GM23338 (cell line): ENCODE results near the gene IRF2. TPM values are rescaled to one million over a fixed set of nuclear protein-coding genes. Genes with fewer than 3 reads are reported as not detected.

Experiments used
- ATAC-seq: fragments of 200-7000 bp; cut with Tn5 transposase; 3 replicates; pipeline ENCODE4 v1.9.1; 2020
- DNase-seq: peaks from one replicate; pipeline ENCODE4 v3.0.0-alpha.2; 2015; ENCODE audit warnings: low spot score
- H2AFZ ChIP-seq: fragments of 200-600 bp; sonication (generic); 2 replicates; pipeline ENCODE4 v1.8.0; 2016; ENCODE audit warnings: antibody characterized with exemption, mild to moderate bottlenecking, moderate library complexity
- H3F3A ChIP-seq: fragments of 200-600 bp; sonication (generic); replicated peaks from 2 replicates; pipeline ENCODE4 v1.8.0; 2017; ENCODE audit warnings: antibody characterized with exemption, mixed run types, low read depth
- H3K27ac ChIP-seq: fragments of 200-600 bp; sonication (generic); 2 replicates; pipeline ENCODE4 v1.6.1; 2016; ENCODE audit warnings: low read depth
- H3K27me3 ChIP-seq: fragments of 200-600 bp; sonication (generic); 2 replicates; pipeline ENCODE4 v1.8.0; 2016; ENCODE audit warnings: mild to moderate bottlenecking, mixed run types, moderate library complexity; ENCODE audit not compliant: insufficient read depth
- H3K36me3 ChIP-seq: fragments of 200-600 bp; sonication (generic); 2 replicates; pipeline ENCODE4 v1.8.0; 2016; ENCODE audit warnings: mild to moderate bottlenecking; ENCODE audit not compliant: insufficient read depth
- H3K4me1 ChIP-seq: fragments of 200-600 bp; sonication (generic); 2 replicates; pipeline ENCODE4 v1.8.0; 2016; ENCODE audit warnings: mild to moderate bottlenecking, moderate library complexity; ENCODE audit not compliant: insufficient read depth
- H3K4me2 ChIP-seq: fragments of 200-600 bp; sonication (generic); 2 replicates; pipeline ENCODE4 v1.7.1; 2017; ENCODE audit warnings: mixed run types
- H3K4me3 ChIP-seq: fragments of 200-600 bp; sonication (generic); 2 replicates; pipeline ENCODE4 v1.6.1; 2016; ENCODE audit warnings: mixed run types
- H3K79me2 ChIP-seq: fragments of 200-600 bp; sonication (generic); replicated peaks from 2 replicates; pipeline ENCODE4 v1.8.0; 2017; ENCODE audit warnings: mild to moderate bottlenecking; ENCODE audit not compliant: insufficient read depth
- H3K9me2 ChIP-seq: fragments of 200-600 bp; sonication (generic); 2 replicates; pipeline ENCODE4 v1.8.0; 2017; ENCODE audit not compliant: insufficient read depth
- H4K20me1 ChIP-seq: fragments of 200-600 bp; sonication (generic); replicated peaks from 2 replicates; pipeline ENCODE4 v1.8.0; 2017; ENCODE audit warnings: mild to moderate bottlenecking; ENCODE audit not compliant: insufficient read depth
- H3K27ac Mint-ChIP-seq: 2 replicates; pipeline ENCODE4 v1.8.0; 2020; ENCODE audit warnings: inconsistent platforms, mild to moderate bottlenecking, moderate library complexity, mixed read lengths
- H3K27me3 Mint-ChIP-seq: 3 replicates; pipeline ENCODE4 v1.8.0; 2022; ENCODE audit warnings: low read depth, mild to moderate bottlenecking, moderate library complexity, mixed read lengths, inconsistent platforms; ENCODE audit not compliant: insufficient read depth, poor library complexity
- H3K36me3 Mint-ChIP-seq: 3 replicates; pipeline ENCODE4 v1.8.0; 2021; ENCODE audit warnings: low read depth, mild to moderate bottlenecking, inconsistent platforms, moderate library complexity, mixed read lengths
- H3K4me1 Mint-ChIP-seq: 3 replicates; pipeline ENCODE4 v1.8.0; 2020; ENCODE audit warnings: mild to moderate bottlenecking, inconsistent platforms, mixed read lengths
- H3K4me3 Mint-ChIP-seq: 3 replicates; pipeline ENCODE4 v1.8.0; 2021; ENCODE audit warnings: moderate library complexity, mild to moderate bottlenecking, inconsistent platforms, mixed read lengths
- H3K9me3 Mint-ChIP-seq: 3 replicates; pipeline ENCODE4 v1.8.0; 2020; ENCODE audit warnings: moderate library complexity, mild to moderate bottlenecking, inconsistent platforms, mixed read lengths
- CREB1 ChIP-seq: fragments of 250-450 bp; sonication (Bioruptor Pico); IDR thresholded peaks from 2 replicates; pipeline ENCODE4 v1.5.0; 2020; ENCODE audit warnings: low read depth, mild to moderate bottlenecking, moderate library complexity
- EZH2 ChIP-seq: fragments of 200-600 bp; sonication (generic); IDR thresholded peaks from one replicate; pipeline ENCODE4 v1.8.0; 2017; ENCODE audit warnings: antibody characterized with exemption, mild to moderate bottlenecking, low read depth; ENCODE audit not compliant: unreplicated experiment
- EZH2phosphoT487 ChIP-seq: fragments of 200-600 bp; sonication (generic); IDR thresholded peaks from one replicate; pipeline ENCODE4 v1.8.1; 2018; ENCODE audit warnings: antibody characterized with exemption; ENCODE audit not compliant: unreplicated experiment
- JUNB ChIP-seq: IDR thresholded peaks from one replicate; pipeline ENCODE4 v1.6.1; 2016; ENCODE audit warnings: antibody characterized with exemption; ENCODE audit not compliant: unreplicated experiment
- NANOG ChIP-seq: IDR thresholded peaks from 2 replicates; pipeline ENCODE4 v1.6.1; 2016; ENCODE audit warnings: antibody characterized with exemption, borderline replicate concordance
- POLR2AphosphoS5 ChIP-seq: IDR thresholded peaks from 2 replicates; pipeline ENCODE4 v1.6.1; 2016; ENCODE audit warnings: antibody characterized with exemption, low read depth
- STAT1 ChIP-seq: IDR thresholded peaks from one replicate; pipeline ENCODE4 v1.6.1; 2016; ENCODE audit warnings: antibody characterized with exemption; ENCODE audit not compliant: unreplicated experiment
- ZNF114 ChIP-seq: fragments of 250-450 bp; sonication (Bioruptor Pico); IDR thresholded peaks from 2 replicates; pipeline ENCODE4 v1.5.0; 2020; ENCODE audit warnings: mild to moderate bottlenecking, moderate library complexity
- ZNF331 ChIP-seq: fragments of 250-450 bp; sonication (Bioruptor Pico); IDR thresholded peaks from 2 replicates; pipeline ENCODE4 v1.5.0; 2020; ENCODE audit warnings: low read depth, mild to moderate bottlenecking, moderate library complexity
- polyA plus RNA-seq: library from polyadenylated mRNA; unstranded; fragments of >200 nt; fragmentation: Nextera tagmentation; extraction: Ambion mirVana; gene quantifications from 2 replicates; pipeline ENCODE4 v1.2.1, GENCODE V29; 2016
- total RNA-seq: library from RNA; depleted of rRNA; stranded (reverse); fragments of >200 nt; shearing (Covaris generic); gene quantifications from 2 replicates; pipeline ENCODE4 v1.2.3, GENCODE V29; 2014
- TF ChIP-seq, protein P1 (sequence below): IDR thresholded peaks from one replicate; pipeline ENCODE4 v1.6.1; 2018; ENCODE audit warnings: antibody characterized with exemption; ENCODE audit not compliant: unreplicated experiment
- TF ChIP-seq, protein P2 (sequence below): IDR thresholded peaks from 2 replicates; pipeline ENCODE4 v1.6.1; 2016; ENCODE audit warnings: antibody characterized with exemption
- TF ChIP-seq, protein P3 (sequence below), 2 experiments: fragments of 200-600 bp in 1 of 2; sonication (generic) in 1 of 2; conservative IDR thresholded peaks; 2 replicates each; pipeline versions ENCODE4 v1.5.1 to v1.6.1; 2016 to 2017; ENCODE audit warnings: antibody characterized with exemption in 2 of 2, low read depth in 2 of 2, mild to moderate bottlenecking in 2 of 2, moderate library complexity in 1 of 2

Gene IRF2
- total and polyA plus RNA-seq, 2 experiments from 2014 or later, result 14.7 to 15.0 TPM

DNA sequence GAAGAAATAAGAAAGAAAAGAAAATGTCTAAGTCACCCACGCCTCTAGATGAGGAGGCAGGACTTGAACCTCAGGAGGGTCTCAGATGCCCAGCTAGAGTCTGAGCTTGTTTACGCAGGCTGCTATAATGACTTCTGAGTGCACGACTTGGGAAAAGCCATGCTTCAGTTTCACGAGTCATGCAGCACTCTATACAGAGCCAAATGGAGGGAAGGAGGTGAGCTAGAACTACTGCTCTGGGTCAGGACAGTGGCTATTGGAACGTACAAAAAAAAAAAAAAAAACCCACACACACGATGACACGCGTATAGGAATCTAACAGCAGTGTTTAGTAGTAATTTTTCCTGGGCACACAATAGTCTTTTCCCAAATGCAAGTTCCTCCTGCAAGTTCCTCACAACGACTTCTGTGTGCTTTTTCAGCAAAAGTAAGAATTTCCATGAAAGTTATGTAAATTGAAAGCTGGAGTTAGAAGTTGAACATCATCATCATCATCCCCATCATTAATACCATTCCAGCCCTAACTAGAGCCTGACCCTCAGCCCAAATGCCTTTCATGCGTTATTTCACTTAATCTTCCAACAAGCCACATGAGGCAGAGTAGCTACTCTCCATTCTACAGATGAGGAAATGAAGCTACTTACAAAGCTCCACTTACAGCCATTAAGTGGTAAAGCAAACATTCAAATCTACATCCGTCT is 36.6 kb downstream of the IRF2 start (continued):
- TF ChIP-seq CREB1 (CRISPR knock-in tag), result no peak

DNA sequence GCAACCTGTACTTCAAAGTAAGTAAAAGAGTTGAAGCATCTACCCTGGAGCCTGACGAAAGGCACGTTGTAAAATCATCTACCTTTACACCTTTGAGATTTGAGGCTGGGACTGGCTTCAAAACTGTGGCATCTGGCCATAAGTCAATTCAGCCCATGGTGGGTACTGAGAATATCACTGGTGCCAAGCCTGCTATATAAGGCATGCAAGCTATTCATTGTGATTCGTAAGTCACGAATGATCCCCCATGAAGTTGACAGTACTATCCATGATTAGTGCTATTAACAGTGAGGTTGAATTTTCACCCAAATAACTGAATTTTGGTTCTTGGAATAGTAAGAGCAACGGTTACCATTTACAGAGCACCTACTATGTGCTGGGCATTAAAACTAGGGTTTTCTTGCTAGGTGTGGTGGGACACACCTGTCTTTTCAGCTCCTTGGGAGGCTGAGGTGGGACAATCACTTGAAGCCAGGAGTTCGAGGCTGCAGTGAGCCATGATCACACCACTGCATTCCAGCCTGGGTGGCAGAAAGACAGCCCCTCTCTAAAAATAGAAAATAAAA is 39.8 kb downstream of the IRF2 start:
- no peak for ATAC-seq
- peaks cover 14% of the 10 kb centered on the region for H3K27me3 Mint-ChIP-seq
- peaks cover 46% of the 10 kb centered on the region for H3K4me1 Mint-ChIP-seq

DNA sequence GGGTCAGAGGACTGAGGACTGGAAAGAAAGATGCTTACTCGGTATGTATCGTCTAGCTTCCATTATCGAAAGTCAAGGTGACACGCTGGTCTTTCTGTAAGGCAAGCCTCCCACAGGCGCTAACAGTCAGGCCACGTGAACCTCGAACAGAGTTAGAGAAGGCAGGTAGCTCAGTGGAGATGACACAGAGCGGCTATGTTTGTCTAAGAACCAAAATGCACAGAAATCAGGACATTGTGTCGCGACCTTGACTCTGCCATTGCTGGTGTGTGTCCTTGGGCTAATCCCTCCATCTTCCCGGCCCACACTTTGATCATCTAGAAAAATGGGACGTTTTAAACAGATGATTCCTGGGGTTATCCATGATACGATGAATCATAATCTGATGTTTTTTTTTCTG is 40.3 kb downstream of the IRF2 start:
- no peak for DNase-seq
- Histone ChIP-seq H3K4me1 (peaks cover 43% of the 10 kb centered on the region), H3K4me3 (no peak overlapping the region), H3F3A (no peaks in the 10 kb centered on the region), H3K4me2 (no peak overlapping the region), H3K27me3 (no peaks in the 10 kb centered on the region), H3K79me2 (peaks cover 78% of the 10 kb centered on the region), H2AFZ (no peak overlapping the region), H3K36me3 (no peaks in the 10 kb centered on the region), H3K27ac (no peak overlapping the region), H3K9me2 (no peaks in the 10 kb centered on the region), H4K20me1 (no peaks in the 10 kb centered on the region; the same call in none of the 2 replicates)
- H3K27ac Mint-ChIP-seq, result no peak overlapping the region
- no peaks in the 10 kb centered on the region; the same call in 2 of the 3 replicates for H3K36me3 Mint-ChIP-seq
- peaks cover 15% of the 10 kb centered on the region for H3K27me3 Mint-ChIP-seq
- no peak for TF ChIP-seq JUNB
- no peak for TF ChIP-seq EZH2phosphoT487
- TF ChIP-seq, protein P1, sequence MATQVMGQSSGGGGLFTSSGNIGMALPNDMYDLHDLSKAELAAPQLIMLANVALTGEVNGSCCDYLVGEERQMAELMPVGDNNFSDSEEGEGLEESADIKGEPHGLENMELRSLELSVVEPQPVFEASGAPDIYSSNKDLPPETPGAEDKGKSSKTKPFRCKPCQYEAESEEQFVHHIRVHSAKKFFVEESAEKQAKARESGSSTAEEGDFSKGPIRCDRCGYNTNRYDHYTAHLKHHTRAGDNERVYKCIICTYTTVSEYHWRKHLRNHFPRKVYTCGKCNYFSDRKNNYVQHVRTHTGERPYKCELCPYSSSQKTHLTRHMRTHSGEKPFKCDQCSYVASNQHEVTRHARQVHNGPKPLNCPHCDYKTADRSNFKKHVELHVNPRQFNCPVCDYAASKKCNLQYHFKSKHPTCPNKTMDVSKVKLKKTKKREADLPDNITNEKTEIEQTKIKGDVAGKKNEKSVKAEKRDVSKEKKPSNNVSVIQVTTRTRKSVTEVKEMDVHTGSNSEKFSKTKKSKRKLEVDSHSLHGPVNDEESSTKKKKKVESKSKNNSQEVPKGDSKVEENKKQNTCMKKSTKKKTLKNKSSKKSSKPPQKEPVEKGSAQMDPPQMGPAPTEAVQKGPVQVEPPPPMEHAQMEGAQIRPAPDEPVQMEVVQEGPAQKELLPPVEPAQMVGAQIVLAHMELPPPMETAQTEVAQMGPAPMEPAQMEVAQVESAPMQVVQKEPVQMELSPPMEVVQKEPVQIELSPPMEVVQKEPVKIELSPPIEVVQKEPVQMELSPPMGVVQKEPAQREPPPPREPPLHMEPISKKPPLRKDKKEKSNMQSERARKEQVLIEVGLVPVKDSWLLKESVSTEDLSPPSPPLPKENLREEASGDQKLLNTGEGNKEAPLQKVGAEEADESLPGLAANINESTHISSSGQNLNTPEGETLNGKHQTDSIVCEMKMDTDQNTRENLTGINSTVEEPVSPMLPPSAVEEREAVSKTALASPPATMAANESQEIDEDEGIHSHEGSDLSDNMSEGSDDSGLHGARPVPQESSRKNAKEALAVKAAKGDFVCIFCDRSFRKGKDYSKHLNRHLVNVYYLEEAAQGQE, result no peak
- TF ChIP-seq STAT1, result no peak
- TF ChIP-seq ZNF114 (CRISPR knock-in tag), result no peak
- no peak for TF ChIP-seq NANOG
- TF ChIP-seq, protein P2, sequence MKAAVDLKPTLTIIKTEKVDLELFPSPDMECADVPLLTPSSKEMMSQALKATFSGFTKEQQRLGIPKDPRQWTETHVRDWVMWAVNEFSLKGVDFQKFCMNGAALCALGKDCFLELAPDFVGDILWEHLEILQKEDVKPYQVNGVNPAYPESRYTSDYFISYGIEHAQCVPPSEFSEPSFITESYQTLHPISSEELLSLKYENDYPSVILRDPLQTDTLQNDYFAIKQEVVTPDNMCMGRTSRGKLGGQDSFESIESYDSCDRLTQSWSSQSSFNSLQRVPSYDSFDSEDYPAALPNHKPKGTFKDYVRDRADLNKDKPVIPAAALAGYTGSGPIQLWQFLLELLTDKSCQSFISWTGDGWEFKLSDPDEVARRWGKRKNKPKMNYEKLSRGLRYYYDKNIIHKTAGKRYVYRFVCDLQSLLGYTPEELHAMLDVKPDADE, result no peak
- H3K4me3 Mint-ChIP-seq, result no peak overlapping the region
- ATAC-seq, result no peak
- no peaks in the 10 kb centered on the region for H3K9me3 Mint-ChIP-seq
- H3K4me1 Mint-ChIP-seq, result peaks cover 48% of the 10 kb centered on the region

More for the DNA sequence above, 39.8 kb downstream of the IRF2 start:
- Histone ChIP-seq H3K9me2 (no peaks in the 10 kb centered on the region), H3K4me2 (no peak overlapping the region), H4K20me1 (no peaks in the 10 kb centered on the region; the same call in none of the 2 replicates), H3K4me1 (peaks cover 47% of the 10 kb centered on the region), H3K4me3 (no peak overlapping the region), H3F3A (no peaks in the 10 kb centered on the region), H3K79me2 (peaks cover 83% of the 10 kb centered on the region), H3K27ac (no peak overlapping the region), H2AFZ (no peak overlapping the region), H3K36me3 (no peaks in the 10 kb centered on the region), H3K27me3 (no peaks in the 10 kb centered on the region)
- TF ChIP-seq ZNF331 (CRISPR knock-in tag) (no peak), NANOG (no peak), EZH2 (no peak), POLR2AphosphoS5 (no peak), ZNF114 (CRISPR knock-in tag) (no peak)
- TF ChIP-seq, protein P3, sequence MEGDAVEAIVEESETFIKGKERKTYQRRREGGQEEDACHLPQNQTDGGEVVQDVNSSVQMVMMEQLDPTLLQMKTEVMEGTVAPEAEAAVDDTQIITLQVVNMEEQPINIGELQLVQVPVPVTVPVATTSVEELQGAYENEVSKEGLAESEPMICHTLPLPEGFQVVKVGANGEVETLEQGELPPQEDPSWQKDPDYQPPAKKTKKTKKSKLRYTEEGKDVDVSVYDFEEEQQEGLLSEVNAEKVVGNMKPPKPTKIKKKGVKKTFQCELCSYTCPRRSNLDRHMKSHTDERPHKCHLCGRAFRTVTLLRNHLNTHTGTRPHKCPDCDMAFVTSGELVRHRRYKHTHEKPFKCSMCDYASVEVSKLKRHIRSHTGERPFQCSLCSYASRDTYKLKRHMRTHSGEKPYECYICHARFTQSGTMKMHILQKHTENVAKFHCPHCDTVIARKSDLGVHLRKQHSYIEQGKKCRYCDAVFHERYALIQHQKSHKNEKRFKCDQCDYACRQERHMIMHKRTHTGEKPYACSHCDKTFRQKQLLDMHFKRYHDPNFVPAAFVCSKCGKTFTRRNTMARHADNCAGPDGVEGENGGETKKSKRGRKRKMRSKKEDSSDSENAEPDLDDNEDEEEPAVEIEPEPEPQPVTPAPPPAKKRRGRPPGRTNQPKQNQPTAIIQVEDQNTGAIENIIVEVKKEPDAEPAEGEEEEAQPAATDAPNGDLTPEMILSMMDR (conservative IDR thresholded peaks at IDR 0.05; ENCODE audit: low read depth in 2 of 2), result no peak
- Mint-ChIP-seq H3K9me3 (no peaks in the 10 kb centered on the region), H3K36me3 (no peaks in the 10 kb centered on the region; the same call in 2 of the 3 replicates), H3K27ac (no peak overlapping the region), H3K4me3 (no peak overlapping the region)
- DNase-seq, result no peak
